Neutrophil (primary cell): Measurements from ENCODE around the gene ERRFI1.

Experiments
- H3K27ac ChIP-seq: fragments of 200-600 bp; sonication (generic); 2 replicates; pipeline ENCODE4 v1.5.1; 2016; ENCODE audit warnings: mild to moderate bottlenecking, moderate library complexity
- H3K27me3 ChIP-seq: fragments of 200-600 bp; sonication (generic); 2 replicates; pipeline ENCODE4 v1.6.0; 2016; ENCODE audit warnings: mild to moderate bottlenecking
- H3K36me3 ChIP-seq: fragments of 200-600 bp; sonication (generic); 2 replicates; pipeline ENCODE4 v1.5.1; 2017
- H3K4me1 ChIP-seq, 2 experiments: fragments of 200-600 bp in 1 of 2; sonication (generic) in 1 of 2; 1 replicate in 1 of 2; 2 replicates in 1 of 2; pipeline versions ENCODE4 v1.5.1 to v1.6.1; 2013 to 2016; ENCODE audit warnings: low read depth in 1 of 2, low read length in 1 of 2, mild to moderate bottlenecking in 1 of 2, moderate library complexity in 1 of 2; ENCODE audit not compliant: control insufficient read depth in 1 of 2, insufficient read depth in 1 of 2
- H3K4me3 ChIP-seq, 2 experiments: fragments of 200-600 bp in 1 of 2; sonication (generic) in 1 of 2; 1 replicate in 1 of 2; 2 replicates in 1 of 2; pipeline ENCODE4 v1.5.1; 2013 to 2016; ENCODE audit warnings: low read depth in 1 of 2, low read length in 1 of 2, mild to moderate bottlenecking in 1 of 2, moderate library complexity in 1 of 2
- H3K9me3 ChIP-seq: fragments of 200-600 bp; sonication (generic); 2 replicates; pipeline ENCODE4 v1.5.1; 2016
- CTCF ChIP-seq: fragments of 200-600 bp; sonication (generic); IDR thresholded peaks from 2 replicates; pipeline ENCODE4 v1.5.1; 2016; ENCODE audit warnings: antibody characterized with exemption

Gene ERRFI1

GRCh38 chr1:8047686-8048445 is 21.8 kb upstream of the ERRFI1 start:
- Histone ChIP-seq H3K27me3 (no peaks in the 10 kb centered on the region), H3K36me3 (no peaks in the 10 kb centered on the region), H3K4me3 (no peak overlapping the region), H3K27ac (no peak overlapping the region), H3K4me1 (no peaks in the 10 kb centered on the region), H3K9me3 (no peaks in the 10 kb centered on the region)
- no peak for TF ChIP-seq CTCF

GRCh38 chr1:8047112-8047511 is 21.0 kb upstream of the ERRFI1 start:
- no peak overlapping the region for H3K4me3 ChIP-seq
- H3K4me1 ChIP-seq, result no peaks in the 10 kb centered on the region
- no peaks in the 10 kb centered on the region for H3K9me3 ChIP-seq
- TF ChIP-seq CTCF, result no peak
- no peak overlapping the region for H3K27ac ChIP-seq
- no peaks in the 10 kb centered on the region for H3K36me3 ChIP-seq
- no peaks in the 10 kb centered on the region for H3K27me3 ChIP-seq

GRCh38 chr1:8046391-8046790 is 20.3 kb upstream of the ERRFI1 start:
- no peak for TF ChIP-seq CTCF
- H3K4me1 ChIP-seq, result no peaks in the 10 kb centered on the region
- no peaks in the 10 kb centered on the region for H3K27me3 ChIP-seq
- H3K36me3 ChIP-seq, result no peaks in the 10 kb centered on the region
- H3K9me3 ChIP-seq, result no peaks in the 10 kb centered on the region
- no peak overlapping the region for H3K4me3 ChIP-seq
- H3K27ac ChIP-seq, result no peak overlapping the region

GRCh38 chr1:8043621-8044020 is 17.5 kb upstream of the ERRFI1 start:
- Histone ChIP-seq H3K9me3 (no peaks in the 10 kb centered on the region), H3K27ac (no peak overlapping the region), H3K27me3 (peaks cover 4% of the 10 kb centered on the region), H3K4me3 (no peak overlapping the region), H3K36me3 (no peaks in the 10 kb centered on the region), H3K4me1 (no peaks in the 10 kb centered on the region)
- no peak for TF ChIP-seq CTCF

GRCh38 chr1:8042134-8042533 is 16.0 kb upstream of the ERRFI1 start:
- Histone ChIP-seq H3K27me3 (peaks cover 6% of the 10 kb centered on the region), H3K36me3 (no peaks in the 10 kb centered on the region), H3K4me1 (no peaks in the 10 kb centered on the region), H3K9me3 (no peaks in the 10 kb centered on the region), H3K27ac (no peak overlapping the region), H3K4me3 (no peak overlapping the region)
- no peak for TF ChIP-seq CTCF
